ENCODE data around the gene KLHL29. TPM values are rescaled to one million over a fixed set of nuclear protein-coding genes. Genes with fewer than 3 reads are reported as not detected.

The KLHL29 gene
- total RNA-seq, 1 experiment from 2014 or later = 2.6 TPM

DNA sequence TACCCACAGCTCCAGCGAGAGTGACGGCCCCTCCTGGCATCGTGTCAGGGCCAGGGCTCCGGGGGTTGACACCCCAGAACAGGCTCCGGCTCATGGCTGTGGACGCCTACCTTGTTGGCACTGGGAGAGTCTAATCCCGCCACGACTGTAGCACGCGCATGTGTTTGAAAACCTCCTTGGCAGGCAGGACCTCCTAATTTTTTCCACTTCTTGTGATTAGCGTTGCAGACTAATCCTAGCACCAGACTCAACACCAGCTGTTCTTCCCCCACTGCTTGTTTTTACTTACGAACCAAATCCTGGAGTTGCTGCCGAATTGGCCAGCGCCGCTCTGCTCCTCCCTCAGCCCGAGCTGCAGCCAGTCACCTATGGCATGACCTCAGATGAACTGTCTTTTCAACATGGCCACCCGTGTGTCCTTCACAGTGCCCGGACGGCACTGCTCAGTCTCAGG is 110.7 kb downstream of the KLHL29 start:
- Histone ChIP-seq H3K27me3 (ENCODE audit: low read length) (no peaks in the 10 kb centered on the region), H3F3A (ENCODE audit: low read length, unreplicated experiment) (no peaks in the 10 kb centered on the region), H3K9me3 (ENCODE audit: low read length) (no peaks in the 10 kb centered on the region), H3K9ac (ENCODE audit: low read length) (no peak overlapping the region), H3K4me1 (ENCODE audit: insufficient read depth, low read length) (no peaks in the 10 kb centered on the region), H3K4me2 (ENCODE audit: low read length) (no peak overlapping the region), H3K79me2 (ENCODE audit: low read length) (no peaks in the 10 kb centered on the region), H2AFZ (ENCODE audit: low read length) (no peak overlapping the region), H3K36me3 (ENCODE audit: low read depth, low read length) (no peaks in the 10 kb centered on the region), H3K9me2 (replicated peaks; ENCODE audit: low read length) (no peaks in the 10 kb centered on the region), H3K27ac (ENCODE audit: low read length) (no peak overlapping the region), H4K20me1 (ENCODE audit: low read length) (no peaks in the 10 kb centered on the region), H3K4me3 (ENCODE audit: low read length) (no peak overlapping the region)
- no peak for ATAC-seq
- ChIA-PET POLR2A (ENCODE audit: unreplicated experiment) (no interaction called here), CTCF (no interaction called here)
- no TSS peak for BruUV-seq (replicated peaks)
- intact Hi-C loops (cut with micrococcal nuclease) = no loop called here
- no peak for TF ChIP-seq EZH2phosphoT487 (IDR thresholded peaks at IDR 0.05; ENCODE audit: borderline replicate concordance, low read length)
- no peak for TF ChIP-seq EZH2 (IDR thresholded peaks at IDR 0.05; ENCODE audit: low read length, unreplicated experiment)
- TF ChIP-seq, protein P1, sequence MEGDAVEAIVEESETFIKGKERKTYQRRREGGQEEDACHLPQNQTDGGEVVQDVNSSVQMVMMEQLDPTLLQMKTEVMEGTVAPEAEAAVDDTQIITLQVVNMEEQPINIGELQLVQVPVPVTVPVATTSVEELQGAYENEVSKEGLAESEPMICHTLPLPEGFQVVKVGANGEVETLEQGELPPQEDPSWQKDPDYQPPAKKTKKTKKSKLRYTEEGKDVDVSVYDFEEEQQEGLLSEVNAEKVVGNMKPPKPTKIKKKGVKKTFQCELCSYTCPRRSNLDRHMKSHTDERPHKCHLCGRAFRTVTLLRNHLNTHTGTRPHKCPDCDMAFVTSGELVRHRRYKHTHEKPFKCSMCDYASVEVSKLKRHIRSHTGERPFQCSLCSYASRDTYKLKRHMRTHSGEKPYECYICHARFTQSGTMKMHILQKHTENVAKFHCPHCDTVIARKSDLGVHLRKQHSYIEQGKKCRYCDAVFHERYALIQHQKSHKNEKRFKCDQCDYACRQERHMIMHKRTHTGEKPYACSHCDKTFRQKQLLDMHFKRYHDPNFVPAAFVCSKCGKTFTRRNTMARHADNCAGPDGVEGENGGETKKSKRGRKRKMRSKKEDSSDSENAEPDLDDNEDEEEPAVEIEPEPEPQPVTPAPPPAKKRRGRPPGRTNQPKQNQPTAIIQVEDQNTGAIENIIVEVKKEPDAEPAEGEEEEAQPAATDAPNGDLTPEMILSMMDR (conservative IDR thresholded peaks at IDR 0.05; ENCODE audit: low read depth, low read length) = no peak
- DNase-seq = no peak

DNA sequence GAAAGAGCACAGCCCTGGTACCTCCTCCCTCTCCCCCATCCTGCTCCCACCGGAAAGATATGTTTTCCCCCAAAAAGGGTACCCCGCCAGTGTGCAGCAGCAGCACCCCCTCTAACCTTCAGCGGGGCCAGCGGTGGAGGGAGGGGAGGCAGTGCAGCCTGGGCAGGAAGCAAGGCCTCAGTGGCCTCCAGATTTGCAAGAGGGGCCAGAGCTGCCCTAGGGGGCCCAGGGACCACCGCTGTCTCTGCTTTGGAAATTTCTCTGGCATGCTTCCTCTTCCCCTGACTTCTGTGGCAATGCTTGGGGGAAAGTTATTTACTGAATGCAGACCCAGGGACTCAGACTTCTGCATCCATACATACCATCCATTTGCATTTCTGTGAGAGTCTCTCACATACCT is 111.5 kb downstream of the KLHL29 start:
- no peaks in the 10 kb centered on the region for H3K27me3 ChIP-seq (ENCODE audit: low read length)
- H3K4me1 ChIP-seq (ENCODE audit: insufficient read depth, low read length) = no peaks in the 10 kb centered on the region
- H3K9me2 ChIP-seq (replicated peaks; ENCODE audit: low read length) = no peaks in the 10 kb centered on the region
- no peak overlapping the region for H3K9ac ChIP-seq (ENCODE audit: low read length)
- H3K4me3 ChIP-seq (ENCODE audit: low read length) = no peak overlapping the region
- no peak overlapping the region for H3K27ac ChIP-seq (ENCODE audit: low read length)
- H2AFZ ChIP-seq (ENCODE audit: low read length) = no peak overlapping the region
- H3K9me3 ChIP-seq (ENCODE audit: low read length) = no peaks in the 10 kb centered on the region
- ChIA-PET POLR2A (ENCODE audit: unreplicated experiment) (no interaction called here), CTCF (no interaction called here)
- no peak for DNase-seq
- TF ChIP-seq EZH2phosphoT487 (IDR thresholded peaks at IDR 0.05; ENCODE audit: borderline replicate concordance, low read length) (no peak), EZH2 (IDR thresholded peaks at IDR 0.05; ENCODE audit: low read length, unreplicated experiment) (no peak)
- TF ChIP-seq, protein P1 (conservative IDR thresholded peaks at IDR 0.05; ENCODE audit: low read depth, low read length) = no peak
- BruUV-seq (replicated peaks) = no TSS peak
- no peaks in the 10 kb centered on the region for H3K36me3 ChIP-seq (ENCODE audit: low read depth, low read length)
- intact Hi-C loops (cut with micrococcal nuclease) = no loop called here
- ATAC-seq = no peak
- H3K79me2 ChIP-seq (ENCODE audit: low read length) = no peaks in the 10 kb centered on the region
- H3K4me2 ChIP-seq (ENCODE audit: low read length) = no peak overlapping the region
- H3F3A ChIP-seq (ENCODE audit: low read length, unreplicated experiment) = no peaks in the 10 kb centered on the region
- H4K20me1 ChIP-seq (ENCODE audit: low read length) = no peaks in the 10 kb centered on the region

DNA sequence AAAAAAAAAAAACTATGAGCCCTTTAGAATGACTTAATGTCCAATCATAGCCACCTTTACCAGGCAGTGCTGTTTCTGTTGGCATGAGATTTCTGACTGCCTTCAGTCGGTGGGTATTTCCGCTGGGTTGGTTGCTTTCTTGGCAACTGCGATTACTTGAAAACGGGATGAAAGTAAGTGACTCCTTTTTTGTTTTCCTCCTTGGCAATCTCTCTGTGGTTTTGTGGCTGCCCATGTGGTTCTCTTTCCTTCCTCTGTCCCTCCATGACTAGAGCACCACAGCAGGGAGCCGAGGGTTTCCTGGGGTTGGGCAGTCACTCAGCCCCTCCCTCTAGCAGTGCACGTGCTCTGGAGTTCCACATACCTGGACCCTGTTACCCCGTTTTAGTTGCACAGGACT is 112.1 kb downstream of the KLHL29 start:
- Histone ChIP-seq H3K36me3 (ENCODE audit: low read depth, low read length) (no peaks in the 10 kb centered on the region), H3K4me2 (ENCODE audit: low read length) (no peak overlapping the region), H3K4me1 (ENCODE audit: insufficient read depth, low read length) (no peaks in the 10 kb centered on the region), H3K79me2 (ENCODE audit: low read length) (no peaks in the 10 kb centered on the region), H3K9me3 (ENCODE audit: low read length) (no peaks in the 10 kb centered on the region), H3K9ac (ENCODE audit: low read length) (no peak overlapping the region), H2AFZ (ENCODE audit: low read length) (no peak overlapping the region), H3K9me2 (replicated peaks; ENCODE audit: low read length) (no peaks in the 10 kb centered on the region), H3K4me3 (ENCODE audit: low read length) (no peak overlapping the region), H3F3A (ENCODE audit: low read length, unreplicated experiment) (no peaks in the 10 kb centered on the region), H4K20me1 (ENCODE audit: low read length) (no peaks in the 10 kb centered on the region), H3K27me3 (ENCODE audit: low read length) (no peaks in the 10 kb centered on the region), H3K27ac (ENCODE audit: low read length) (no peak overlapping the region)
- TF ChIP-seq, protein P1 (conservative IDR thresholded peaks at IDR 0.05; ENCODE audit: low read depth, low read length) = no peak
- no peak for TF ChIP-seq EZH2 (IDR thresholded peaks at IDR 0.05; ENCODE audit: low read length, unreplicated experiment)
- TF ChIP-seq EZH2phosphoT487 (IDR thresholded peaks at IDR 0.05; ENCODE audit: borderline replicate concordance, low read length) = no peak
- ATAC-seq (no peak), DNase-seq (peak; percentile 20)
- ChIA-PET CTCF (no interaction called here), POLR2A (ENCODE audit: unreplicated experiment) (no interaction called here)
- intact Hi-C loops (cut with micrococcal nuclease) = no loop called here
- no TSS peak for BruUV-seq (replicated peaks)
